HG02970 (cell line): Measurements from ENCODE around the gene MLNR.

Experiments used
- ATAC-seq: cut with Tn5 transposase; IDR thresholded peaks from one replicate; pipeline ENCODE4 v1.9.1; 2021; ENCODE audit warnings: mild to moderate bottlenecking, moderate library complexity, moderate number of reproducible peaks; ENCODE audit not compliant: unreplicated experiment, low FRiP score

Gene MLNR

DNA sequence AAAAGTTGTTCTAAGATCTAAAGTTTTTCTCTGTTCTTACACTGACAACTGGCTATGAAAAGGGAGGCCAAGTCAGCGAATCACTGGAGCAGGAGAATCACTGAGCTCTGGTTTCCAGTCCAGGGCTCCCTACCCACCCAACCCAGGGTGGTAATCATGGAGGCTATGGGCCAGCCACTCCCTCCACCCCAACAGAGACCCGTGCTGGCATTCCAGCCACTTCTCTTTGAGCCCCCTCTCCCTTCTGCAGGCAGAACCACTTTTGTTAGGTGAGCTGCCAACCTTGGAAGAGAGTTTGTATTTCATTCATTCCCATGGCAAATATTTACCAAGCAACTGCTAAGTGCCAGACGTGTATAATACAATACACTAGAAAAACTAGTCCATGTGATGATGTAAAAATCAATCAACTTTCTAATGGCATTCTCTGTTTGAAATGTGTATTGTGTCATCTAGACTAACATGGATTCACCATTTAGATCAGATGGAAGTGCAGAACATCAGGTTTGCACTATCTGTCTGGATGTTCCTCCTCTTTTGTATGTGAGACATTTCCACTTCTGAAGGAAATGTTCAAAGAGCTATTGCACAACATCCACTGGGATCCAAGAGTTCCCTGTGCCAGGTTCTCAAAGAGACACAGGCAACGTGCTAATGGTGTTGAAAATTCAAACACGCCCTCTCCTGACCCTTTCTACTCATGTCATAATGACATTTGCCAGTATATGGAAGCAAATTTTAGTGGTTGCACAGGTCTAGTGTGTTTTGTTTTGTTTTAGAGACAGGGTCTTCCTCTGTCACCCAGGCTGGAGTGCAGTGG lies 5.3 kb downstream of the MLNR start:
- ATAC-seq = no peak

DNA sequence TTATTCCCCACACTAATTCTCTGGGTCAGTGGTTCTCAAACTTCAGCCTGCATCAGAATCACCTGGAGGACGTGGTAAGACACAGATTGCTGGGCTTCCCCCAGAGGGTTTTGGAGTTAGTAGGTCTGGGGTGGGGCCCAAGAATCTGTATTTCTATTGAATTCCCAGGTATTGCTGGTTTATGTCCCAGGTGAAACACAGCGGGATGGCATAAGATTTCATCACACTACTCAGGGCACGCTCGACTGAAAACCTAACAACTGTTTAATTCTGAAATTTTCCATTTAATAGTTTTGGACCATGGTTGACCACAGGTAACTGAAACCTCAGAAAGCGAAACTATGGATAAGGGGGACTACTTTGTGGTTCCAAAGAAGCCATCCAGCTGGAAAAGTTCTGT lies 6.5 kb downstream of the MLNR start:
- no peak for ATAC-seq

DNA sequence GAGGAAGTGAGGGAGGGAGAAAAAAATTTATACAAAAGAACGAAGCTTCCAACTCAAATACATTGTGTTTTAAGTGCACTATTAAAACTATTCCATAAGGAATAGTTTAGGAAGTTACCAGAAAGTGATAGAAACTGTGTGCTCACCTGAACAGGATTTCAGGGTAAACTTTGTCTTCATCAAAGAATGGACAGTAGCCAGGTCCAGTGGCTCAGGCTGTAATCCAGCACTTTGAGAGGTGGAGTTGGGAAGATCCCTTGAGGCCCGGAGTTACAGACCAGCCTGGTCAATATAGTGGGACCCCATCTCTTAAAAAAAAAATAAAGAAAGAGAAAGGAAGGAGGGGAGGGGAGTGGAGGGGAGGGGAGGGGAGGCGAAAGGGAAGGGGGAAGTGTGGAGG lies 14.6 kb downstream of the MLNR start:
- ATAC-seq = no peak

DNA sequence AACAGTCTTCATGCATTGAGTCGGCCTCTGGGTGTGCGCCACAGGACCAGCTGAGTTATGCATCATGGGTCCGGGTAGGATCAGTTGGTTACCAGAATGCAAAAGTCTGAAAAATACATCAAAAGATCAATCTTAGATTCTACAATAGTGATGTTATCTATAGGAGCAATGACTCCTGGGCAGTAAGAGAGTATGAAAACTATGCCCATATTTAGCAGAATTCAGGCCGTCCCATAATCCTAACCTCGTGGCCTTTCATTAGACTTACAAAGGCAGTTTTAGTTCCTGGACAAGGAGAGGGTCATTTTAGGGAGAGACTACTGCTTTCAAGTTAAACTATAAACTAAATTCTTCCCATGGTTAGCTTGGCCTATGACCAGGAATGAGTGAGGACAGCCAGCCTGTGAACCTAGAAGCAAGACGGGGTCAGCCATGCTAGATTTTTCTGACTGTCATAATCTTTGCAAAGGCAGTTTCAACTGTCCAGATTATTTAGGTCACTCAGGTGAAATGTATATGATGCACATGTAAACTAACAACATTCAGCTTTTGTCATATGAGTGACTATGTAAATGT lies 15.8 kb downstream of the MLNR start:
- no peak for ATAC-seq

DNA sequence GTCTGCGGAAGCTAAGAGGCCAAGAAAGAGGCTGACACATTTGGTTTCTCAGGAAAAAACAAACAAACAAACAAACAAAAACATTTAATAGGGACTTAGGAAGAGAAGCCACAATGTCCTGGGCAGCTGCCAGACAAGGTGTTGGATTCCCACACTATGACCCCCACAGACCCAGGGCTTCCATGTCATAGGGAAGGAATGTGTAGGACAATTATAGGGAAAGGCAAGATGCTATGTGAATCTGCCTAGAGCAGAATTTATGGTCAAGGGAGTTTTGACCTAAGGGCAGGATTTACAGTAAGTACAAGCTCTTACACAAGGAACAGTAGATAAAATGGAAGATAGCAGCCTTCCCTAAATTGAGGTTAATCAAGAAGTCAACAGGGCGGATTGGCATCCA lies 18.5 kb downstream of the MLNR start:
- ATAC-seq = no peak

DNA sequence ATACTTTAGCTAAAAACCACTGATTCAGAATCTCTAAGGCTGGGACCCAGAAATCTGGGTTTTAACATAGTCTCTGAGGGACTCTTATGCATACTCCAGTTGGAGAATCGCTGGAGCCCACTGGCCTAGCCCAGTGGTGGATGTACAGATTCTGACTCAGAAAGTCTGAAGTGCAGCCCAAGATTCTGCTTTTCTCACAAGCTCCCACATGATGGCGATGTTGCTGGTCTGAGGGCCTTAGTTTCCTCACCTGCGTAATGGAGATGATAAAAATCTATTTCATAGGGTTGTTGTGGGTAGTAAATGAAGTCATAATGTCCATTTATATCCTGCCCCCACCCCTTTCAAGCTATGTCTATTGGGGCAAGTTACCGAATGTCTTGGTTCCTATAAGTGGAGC lies 19.9 kb downstream of the MLNR start:
- ATAC-seq = no peak

DNA sequence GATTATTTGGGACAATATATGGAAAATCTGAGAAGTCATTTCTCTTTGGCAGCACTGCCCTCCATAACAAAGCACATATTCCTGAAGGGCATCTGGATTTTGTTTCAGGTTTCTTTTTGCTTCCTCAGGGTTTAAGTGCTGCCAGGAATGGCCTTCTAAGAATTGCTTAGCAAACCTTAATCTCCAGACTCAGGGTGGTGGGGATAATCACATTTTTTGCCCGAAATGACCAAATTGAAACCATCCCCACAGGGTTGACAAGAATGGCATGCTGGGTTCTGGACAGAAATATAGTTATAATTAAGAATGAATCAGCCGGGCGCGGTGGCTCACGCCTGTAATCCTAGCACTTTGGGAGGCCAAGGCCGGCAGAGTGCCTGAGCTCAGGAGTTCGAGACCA lies 21.2 kb downstream of the MLNR start:
- no peak for ATAC-seq

DNA sequence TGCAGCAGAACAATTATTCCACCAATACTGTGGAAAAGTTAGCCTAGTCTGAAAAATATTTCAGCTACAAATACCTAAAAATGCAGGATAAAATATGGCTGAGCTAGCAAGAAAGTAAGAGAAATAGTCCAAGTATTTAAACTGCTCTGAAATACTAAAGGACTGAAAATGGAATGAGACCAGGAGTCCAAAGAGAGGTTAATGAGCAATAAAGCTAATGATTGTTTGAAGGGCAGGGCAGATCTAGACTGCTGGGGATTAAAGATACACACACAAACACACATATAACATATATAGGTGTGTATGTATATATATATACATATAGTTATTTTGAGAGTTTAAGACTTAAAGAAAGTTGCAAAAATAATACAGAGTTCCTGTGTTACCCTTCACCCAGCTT lies 25.0 kb downstream of the MLNR start:
- no peak for ATAC-seq

DNA sequence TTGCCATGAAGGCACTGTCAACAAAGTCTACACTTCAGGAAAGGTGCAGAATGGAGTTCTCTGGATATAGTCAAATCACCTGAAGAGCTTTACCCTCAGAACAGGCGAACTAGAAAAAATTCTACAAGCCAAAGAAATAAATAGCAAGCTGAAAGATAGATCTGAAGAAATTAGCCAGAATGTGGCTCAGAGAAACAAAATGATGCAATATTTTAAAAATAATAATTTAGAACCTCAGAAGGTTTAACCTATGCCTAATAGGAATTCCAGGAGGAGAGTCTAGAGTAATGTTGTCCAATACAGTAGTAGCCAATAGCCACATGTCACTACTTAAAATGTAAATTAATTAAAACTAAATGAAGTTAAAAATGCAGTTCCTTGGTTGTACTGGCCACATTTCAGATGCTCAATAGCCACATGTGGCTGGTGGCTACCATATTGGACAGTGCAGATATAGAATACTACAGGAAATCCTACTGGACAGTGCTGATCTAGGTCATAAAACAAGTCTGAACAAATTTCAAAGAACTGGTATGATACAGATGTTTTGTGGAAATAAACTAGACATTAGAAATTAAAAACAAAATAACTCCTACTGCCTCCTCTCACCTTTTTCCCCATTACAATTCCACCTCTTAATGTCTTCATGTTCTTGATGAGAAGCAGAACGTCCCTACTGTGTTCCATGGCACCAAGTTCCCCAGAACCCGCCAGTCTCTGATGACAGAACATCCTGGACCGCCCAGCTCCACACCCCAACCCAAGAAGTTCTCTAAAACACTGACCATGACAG lies 26.9 kb downstream of the MLNR start:
- peak; percentile 30 for ATAC-seq

DNA sequence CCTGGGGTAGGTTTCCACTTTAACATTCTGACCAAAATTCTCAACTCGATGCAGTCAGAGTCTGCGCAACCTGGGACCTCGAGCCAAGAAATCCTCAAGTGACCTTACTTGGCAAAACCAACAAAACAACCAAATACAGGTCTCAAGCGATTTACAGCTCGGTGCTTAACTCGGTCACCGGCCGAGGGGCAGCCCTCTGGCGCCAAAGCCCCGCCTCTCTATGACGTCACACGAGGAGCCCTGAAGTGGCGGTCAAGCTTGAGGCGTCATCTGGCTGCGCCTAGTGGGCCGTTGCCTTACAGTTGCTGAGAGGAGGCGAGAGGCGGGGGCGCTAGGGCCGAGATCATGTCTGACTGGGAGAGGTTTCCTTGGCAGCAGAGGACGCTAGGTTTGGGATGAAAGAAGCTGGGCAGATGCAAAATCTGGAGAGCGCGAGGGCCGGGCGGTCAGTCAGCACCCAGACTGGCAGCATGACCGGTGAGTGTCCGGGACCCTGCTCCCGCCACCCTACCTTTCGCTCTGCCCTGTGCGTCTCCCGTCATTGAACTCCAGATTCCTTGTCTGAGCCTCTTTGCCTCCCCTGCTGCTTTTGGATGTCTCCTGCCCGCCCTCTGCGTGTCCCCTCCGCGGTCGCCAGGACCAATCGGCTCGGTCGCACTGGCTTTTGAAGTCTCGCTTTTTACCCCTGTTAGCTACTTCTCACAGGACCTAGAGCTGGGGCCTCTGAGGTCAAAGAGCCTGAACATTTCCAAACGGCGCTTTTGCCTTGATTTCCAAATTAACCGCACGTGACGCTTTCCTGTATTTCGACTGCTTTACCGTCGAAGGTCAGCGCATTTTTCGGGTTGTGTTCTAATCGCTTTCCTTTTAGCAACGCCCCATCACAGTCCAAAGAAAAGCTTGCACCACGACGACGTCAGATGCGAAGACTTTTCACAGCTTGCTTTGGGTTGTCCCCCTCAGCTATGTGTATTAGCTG lies 27.8 kb downstream of the MLNR start, which contains the start of gene CDADC1:
Gene CDADC1 (plus strand): TSS at position 283 of the 979 bp plus-strand sequence. CDS start 113 bp downstream, at position 396.
- peak; percentile 94 for ATAC-seq

DNA sequence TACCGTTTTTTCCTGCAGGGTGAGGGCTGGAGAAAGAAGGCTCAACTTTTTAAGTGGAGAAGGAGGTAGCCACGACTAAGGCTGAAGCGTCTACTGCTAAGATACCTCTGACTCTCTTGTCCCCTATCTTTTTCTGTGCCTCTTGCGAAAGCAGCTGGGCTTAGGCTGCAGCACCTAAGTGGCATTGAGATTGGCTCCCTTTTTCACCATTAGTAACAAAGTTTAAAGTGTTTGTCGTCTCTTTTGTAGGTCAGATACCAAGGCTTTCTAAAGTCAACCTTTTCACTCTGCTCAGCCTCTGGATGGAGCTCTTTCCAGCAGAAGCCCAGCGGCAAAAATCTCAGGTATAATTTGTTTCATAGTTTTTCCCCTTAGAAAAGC lies 28.5 kb downstream of the MLNR start:
- no peak for ATAC-seq

DNA sequence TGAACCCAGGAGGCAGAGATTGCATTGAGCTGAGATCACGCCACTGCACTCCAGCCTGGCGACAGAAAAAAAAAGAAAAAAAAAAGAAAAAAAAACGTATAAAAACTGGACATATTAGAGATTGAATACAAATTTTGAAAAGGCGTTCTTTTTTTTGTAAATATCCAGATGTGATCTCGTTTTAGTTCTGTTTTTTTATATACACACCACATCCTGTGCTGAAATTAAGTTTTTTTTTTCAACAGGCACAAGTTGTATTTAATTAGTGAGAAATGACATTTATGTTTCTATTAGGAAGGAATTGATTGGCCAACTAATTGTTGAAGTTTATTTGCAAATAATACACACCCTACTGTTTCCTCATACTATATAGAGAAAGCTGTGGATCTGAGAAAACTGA lies 31.2 kb downstream of the MLNR start:
- no peak for ATAC-seq

DNA sequence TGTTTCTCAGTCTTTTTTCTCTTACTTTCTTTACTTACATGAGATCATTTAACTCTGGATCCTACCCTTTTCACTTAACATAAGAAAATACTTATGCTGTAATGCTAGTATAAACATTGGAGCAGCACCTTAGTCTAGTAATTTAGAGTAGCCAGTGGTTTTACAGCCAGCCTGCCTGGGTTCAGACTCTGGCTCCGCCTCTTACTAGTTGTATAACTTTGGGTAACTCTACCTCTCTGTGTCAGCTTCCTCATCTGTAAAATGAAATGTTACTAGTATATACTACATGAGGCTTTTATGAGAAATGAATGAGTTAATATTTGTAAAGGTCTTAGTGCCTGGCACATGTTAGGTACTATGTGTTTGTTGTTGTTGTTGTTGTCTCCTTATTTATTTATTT lies 33.2 kb downstream of the MLNR start:
- ATAC-seq = no peak

DNA sequence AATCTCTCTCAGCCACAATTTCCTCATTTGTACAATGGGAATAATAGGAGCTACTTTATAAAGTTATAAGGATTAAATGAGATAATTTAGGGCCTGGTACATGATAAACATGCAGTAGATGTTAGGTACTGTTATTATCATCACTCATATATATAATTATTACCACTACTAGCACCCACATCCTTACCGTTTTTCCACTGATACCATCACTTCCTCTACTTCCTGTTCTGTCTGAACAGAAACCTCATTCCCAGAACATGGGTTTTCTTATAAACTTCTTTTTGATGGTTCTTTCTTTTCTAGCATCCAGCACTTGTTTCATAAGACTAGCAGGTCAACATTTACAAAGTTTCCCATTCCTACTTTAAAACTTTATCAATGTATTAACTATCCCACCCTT lies 33.9 kb downstream of the MLNR start:
- no peak for ATAC-seq

DNA sequence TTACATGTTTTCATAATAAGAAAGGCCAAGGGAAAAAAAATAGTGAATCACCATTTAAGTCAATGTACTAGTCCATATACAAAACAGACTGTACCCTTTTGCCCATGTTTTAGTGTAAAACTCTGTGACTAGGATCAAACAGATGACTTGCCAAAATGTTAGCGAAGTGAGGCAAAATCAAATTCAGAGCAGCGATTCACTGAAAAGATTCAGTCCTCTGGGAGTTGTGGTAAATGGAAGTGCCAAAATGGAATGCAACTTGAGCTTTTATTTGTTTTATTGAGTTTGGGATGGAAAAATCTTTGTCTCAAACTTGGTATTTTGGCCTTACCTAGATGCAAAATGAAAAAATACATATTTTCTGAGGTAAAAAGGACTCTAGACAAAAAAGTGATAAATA lies 36.7 kb downstream of the MLNR start:
- no peak for ATAC-seq

DNA sequence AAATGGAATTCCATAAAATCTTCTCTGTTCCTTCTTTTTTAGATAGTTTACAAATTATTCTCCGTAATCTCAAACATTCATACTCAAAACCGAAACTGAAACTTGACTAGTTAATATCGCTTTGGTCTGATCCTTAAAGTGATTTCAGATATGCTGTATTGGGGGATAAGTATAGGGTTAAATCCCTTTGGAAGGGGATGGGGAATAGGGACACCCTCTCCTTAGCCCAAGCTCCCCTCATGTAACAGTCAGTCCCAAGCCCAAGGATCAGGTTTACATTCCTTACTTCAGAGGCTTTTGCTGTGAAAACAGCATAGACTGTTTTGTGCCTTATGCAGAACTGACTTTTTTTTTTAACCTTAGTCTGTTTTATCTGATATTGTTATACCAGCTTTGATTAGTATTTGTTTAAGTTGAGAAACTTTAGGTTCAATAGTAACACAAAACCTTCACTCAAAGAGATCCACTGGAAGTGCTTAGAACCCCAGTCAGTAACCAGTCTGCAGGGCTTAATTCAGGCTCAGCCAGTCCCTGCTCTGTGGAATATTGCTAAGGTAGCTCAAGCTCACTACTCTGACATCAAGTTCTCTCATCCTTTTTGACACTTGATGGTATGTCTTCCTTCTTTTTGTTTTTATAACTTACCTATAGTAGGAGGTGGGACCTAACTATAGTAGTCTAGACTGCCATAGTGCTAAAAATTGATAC lies 38.1 kb downstream of the MLNR start:
- no peak for ATAC-seq

DNA sequence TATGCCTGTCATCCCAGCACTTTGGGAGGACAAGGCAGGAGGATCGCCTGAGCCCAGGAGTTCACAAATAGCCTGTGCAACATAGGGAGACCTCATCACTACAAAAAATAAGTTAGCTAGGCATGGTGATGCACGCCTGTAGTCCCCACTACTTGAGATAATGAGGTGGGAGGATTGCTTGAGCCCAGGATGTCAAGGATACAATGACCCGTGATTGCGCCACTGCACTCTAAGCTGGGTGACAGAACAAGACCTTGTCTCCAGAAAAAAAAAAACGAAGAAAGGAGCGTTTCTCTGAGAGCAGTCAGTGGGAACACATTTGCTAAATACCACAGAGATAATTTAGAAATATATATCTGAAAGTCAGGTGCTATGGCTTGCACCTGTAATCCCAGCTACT lies 39.4 kb downstream of the MLNR start:
- no peak for ATAC-seq

DNA sequence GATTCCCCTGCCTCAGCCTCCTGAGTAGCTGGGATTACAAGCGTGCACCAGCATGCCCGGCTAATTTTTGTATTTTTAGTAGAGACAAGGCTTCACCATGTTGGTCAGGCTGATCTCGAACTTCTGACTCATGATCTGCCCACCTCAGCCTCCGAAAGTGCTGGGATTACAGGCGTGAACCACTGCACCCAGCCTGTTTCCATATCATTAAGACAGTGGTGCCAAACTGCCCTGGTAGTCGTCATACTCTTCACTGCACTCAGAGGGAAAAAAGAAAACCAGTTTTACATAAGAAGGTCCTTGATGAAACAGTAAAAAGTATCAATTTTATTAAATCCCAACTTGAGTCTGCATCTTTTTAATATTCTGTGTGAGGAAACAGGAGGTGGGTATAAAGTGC lies 42.5 kb downstream of the MLNR start:
- no peak for ATAC-seq

DNA sequence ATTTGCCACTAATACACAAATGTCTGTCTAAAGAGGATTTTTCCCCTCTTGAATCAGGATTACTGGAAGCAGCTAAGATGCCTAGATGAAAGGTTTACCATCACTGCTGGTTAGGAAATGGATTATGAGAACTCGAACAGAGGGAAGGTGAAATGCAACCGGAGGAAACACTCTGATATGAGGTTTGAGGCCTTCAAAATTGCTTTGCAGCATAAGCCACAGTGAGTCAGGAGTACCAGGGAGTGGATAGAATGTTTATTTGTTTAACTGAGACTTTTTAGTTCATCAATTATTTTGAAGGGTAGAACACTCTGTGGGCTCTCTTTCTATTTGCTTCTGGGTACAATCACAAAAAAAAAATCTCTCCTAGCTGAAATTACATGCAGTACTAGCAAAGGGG lies 45.7 kb downstream of the MLNR start:
- ATAC-seq = no peak

DNA sequence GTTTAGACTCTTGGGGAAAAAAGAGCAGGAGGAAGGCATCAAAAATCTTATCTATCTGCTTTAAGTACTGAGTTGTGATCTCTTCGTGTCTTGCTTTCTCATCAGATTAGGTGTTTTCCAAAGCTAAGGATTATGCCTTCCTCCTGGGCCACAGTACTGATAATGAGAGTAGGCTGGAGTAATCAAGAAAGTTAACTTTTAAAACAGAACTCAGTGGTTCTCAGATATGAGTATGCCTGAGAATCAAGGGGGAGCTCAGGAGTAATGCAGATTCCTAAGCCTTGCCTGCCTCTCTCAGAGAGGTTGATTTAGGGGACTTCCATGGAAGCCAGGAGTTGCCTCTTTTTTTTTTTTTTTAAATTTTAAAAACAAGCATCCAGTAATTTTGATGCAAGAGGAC lies 51.1 kb downstream of the MLNR start:
- ATAC-seq = no peak
